ENCODE data around the gene C16orf74. TPM values are rescaled to one million over a fixed set of nuclear protein-coding genes. Genes with fewer than 3 reads are reported as not detected.

Gene C16orf74
- total and polyA plus RNA-seq, 2 of the 13 experiments (the other 11 are each of a cell fraction or from before 2014, with no cell fraction given): 0.13 to 0.29 TPM

DNA sequence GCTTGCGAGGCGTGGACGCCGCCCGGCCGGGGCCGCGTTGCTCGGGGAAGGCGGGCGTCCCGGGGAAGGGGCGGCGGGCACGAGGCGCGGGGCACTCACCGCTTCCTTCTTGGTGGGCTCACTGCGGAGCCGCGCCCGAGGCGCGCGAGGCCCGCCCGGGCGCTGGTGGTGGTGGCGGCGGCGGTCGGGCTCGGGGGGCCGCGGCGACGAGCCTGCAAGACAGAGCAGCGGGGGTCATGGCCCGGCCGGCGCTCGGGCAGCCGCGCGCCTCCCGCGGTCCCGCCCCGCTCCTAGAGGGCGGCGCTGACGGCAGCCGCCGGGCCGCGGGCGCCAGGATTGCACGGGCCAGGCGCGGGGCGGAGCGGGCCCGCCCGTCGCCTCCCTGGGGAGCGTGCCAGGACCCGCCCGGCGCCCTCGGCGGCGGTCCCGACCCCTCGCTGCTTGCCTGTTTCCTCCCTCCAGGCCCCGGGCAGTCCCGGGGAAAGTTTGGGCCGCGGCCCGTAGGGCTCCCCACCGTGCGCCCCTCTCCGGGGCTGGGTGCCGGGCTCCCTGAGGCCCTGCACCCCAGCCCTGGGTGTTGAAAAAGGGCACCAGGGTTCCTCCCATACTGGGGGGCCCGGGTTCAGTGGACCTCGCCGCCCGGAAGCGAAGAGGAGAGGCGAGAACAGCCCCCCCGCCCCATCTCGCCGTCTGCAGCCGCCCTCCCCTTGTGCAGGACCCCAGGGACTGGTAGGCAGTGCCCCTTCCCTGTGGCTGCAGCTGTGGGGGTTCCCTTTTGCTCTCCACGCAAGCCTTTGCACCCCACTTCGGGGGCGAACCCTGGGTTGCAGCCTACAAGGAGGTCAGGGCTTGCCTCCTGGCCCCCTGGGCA is at the start of gene C16orf74 (continued):
- TF ChIP-seq, protein P1, sequence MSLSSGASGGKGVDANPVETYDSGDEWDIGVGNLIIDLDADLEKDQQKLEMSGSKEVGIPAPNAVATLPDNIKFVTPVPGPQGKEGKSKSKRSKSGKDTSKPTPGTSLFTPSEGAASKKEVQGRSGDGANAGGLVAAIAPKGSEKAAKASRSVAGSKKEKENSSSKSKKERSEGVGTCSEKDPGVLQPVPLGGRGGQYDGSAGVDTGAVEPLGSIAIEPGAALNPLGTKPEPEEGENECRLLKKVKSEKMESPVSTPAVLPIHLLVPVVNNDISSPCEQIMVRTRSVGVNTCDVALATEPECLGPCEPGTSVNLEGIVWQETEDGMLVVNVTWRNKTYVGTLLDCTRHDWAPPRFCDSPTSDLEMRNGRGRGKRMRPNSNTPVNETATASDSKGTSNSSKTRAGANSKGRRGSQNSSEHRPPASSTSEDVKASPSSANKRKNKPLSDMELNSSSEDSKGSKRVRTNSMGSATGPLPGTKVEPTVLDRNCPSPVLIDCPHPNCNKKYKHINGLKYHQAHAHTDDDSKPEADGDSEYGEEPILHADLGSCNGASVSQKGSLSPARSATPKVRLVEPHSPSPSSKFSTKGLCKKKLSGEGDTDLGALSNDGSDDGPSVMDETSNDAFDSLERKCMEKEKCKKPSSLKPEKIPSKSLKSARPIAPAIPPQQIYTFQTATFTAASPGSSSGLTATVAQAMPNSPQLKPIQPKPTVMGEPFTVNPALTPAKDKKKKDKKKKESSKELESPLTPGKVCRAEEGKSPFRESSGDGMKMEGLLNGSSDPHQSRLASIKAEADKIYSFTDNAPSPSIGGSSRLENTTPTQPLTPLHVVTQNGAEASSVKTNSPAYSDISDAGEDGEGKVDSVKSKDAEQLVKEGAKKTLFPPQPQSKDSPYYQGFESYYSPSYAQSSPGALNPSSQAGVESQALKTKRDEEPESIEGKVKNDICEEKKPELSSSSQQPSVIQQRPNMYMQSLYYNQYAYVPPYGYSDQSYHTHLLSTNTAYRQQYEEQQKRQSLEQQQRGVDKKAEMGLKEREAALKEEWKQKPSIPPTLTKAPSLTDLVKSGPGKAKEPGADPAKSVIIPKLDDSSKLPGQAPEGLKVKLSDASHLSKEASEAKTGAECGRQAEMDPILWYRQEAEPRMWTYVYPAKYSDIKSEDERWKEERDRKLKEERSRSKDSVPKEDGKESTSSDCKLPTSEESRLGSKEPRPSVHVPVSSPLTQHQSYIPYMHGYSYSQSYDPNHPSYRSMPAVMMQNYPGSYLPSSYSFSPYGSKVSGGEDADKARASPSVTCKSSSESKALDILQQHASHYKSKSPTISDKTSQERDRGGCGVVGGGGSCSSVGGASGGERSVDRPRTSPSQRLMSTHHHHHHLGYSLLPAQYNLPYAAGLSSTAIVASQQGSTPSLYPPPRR (CRISPR knock-in tag; IDR thresholded peaks at IDR 0.05; ENCODE audit: borderline replicate concordance): no peak
- TF ChIP-seq ARNT2 (CRISPR knock-in tag; IDR thresholded peaks at IDR 0.05; ENCODE audit: low read depth) (0 out of 2 replicates have a peak, but pooled peaks have one; percentile 33), MXD1 (CRISPR knock-in tag; IDR thresholded peaks at IDR 0.05) (peak; percentile 29; the same call in 1 of the 2 replicates)

DNA sequence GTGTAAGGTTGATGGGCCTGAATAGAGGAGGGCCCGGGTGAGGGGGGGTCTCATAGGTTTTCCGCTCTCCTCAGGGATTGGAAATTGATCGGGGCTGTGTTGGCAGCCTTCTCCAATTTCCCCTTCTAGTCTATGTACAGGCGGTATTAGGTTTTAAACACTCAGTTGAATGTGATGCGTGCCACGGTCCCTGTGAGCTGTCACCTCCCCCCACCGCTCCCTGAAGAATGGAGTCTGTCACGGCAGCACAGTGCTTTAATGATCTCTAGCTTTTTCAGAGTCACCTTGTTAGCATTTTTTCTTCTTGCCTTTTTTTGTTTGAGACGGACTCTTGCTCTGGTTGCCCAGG is 49.4 kb upstream of the C16orf74 start:
- H3K27me3 ChIP-seq (ENCODE audit: control insufficient read depth in 1 of 2, insufficient read depth in 2 of 2, low read length in 2 of 2): no peaks in the 10 kb centered on the region; a peak in 1 of 5 replicates
- no peaks in the 10 kb centered on the region for H3K9me3 ChIP-seq (ENCODE audit: low read length)
- BruUV-seq (replicated peaks): no TSS peak
- peaks cover 28 to 57% of the 10 kb centered on the region in 2 experiments for H3K36me3 ChIP-seq (replicated peaks in 1 of 2; ENCODE audit: control insufficient read depth in 1 of 2, insufficient read depth in 2 of 2, low read length in 2 of 2)
- peak overlapping the region; percentile 97 for H3K9ac ChIP-seq (ENCODE audit: insufficient read depth, low read depth, low read length)
- peaks cover 24% of the 10 kb centered on the region for H4K20me1 ChIP-seq (ENCODE audit: insufficient read depth, low read length)
- ChIA-PET CTCF (ENCODE audit: low intra/inter-chr PET ratio, low total read pairs) (no interaction called here), POLR2A (interaction anchor here (0.8 kb wide), 1 partner anchor 789 kb away, joined by 3 read pairs; the partner anchor contains the start of gene ZDHHC7)
- in situ Hi-C loops (cut with HindIII; ENCODE audit: extremely low pct_ligation_motif_present, low pct_unique_long_range_greater_than_20kb): loop anchor here (25.0 kb wide), 1 partner anchor 712 kb away; the partner anchor contains the start of gene FOXF1
- 11% methylated on average over 8 of the region's 9 CpGs for WGBS (ENCODE audit: low lambda C conversion rate)
- H3K4me2 ChIP-seq (ENCODE audit: low read depth, low read length): peak overlapping the region; percentile 91
- FAIRE-seq (no peak), ATAC-seq (peak; percentile 13), DNase-seq (ENCODE audit: low spot score) (peak; percentile 18)
- H3K4me3 ChIP-seq (replicated peaks in 1 of 3; ENCODE audit: insufficient read depth in 1 of 3, low read depth in 2 of 3, low read length in 3 of 3): peak overlapping the region; percentile 85 to 100 (median 89)
- no peak overlapping the region for H2AFZ ChIP-seq (ENCODE audit: low read length)
- H3K27ac ChIP-seq (ENCODE audit: extremely low read length, insufficient read depth, low read length): peak overlapping the region; percentile 92
- H3K4me1 ChIP-seq (ENCODE audit: insufficient read depth, low read length): peaks cover 45% of the 10 kb centered on the region
- H3K79me2 ChIP-seq (ENCODE audit: insufficient read depth, low read length): peaks cover 73% of the 10 kb centered on the region
- intact Hi-C loops (cut with micrococcal nuclease; ENCODE audit: unreplicated experiment): no loop called here
- 0 out of 2 replicates have a peak, but pooled peaks have one; percentile 14 for TF ChIP-seq ZNF615 (CRISPR knock-in tag; IDR thresholded peaks at IDR 0.05; ENCODE audit: borderline replicate concordance)
- no peak for TF ChIP-seq MLX (CRISPR knock-in tag; IDR thresholded peaks at IDR 0.05)
- TF ChIP-seq ZNF672 (CRISPR knock-in tag; IDR thresholded peaks at IDR 0.05): no peak
- no peak for TF ChIP-seq ELF1 (CRISPR knock-in tag; IDR thresholded peaks at IDR 0.05)
- no peak for TF ChIP-seq BORCS8-MEF2B (CRISPR knock-in tag; IDR thresholded peaks at IDR 0.05)
- no peak for TF ChIP-seq RNF2 (conservative IDR thresholded peaks at IDR 0.05; ENCODE audit: low read depth)
- no peak for TF ChIP-seq ZMYM4 (CRISPR knock-in tag; IDR thresholded peaks at IDR 0.05)
- TF ChIP-seq TCF7 (IDR thresholded peaks at IDR 0.05; ENCODE audit: low read depth): no peak
- TF ChIP-seq ZNF432 (CRISPR knock-in tag; IDR thresholded peaks at IDR 0.05; ENCODE audit: borderline replicate concordance): no peak
- no peak for TF ChIP-seq PHF21A (CRISPR knock-in tag; IDR thresholded peaks at IDR 0.05)
- TF ChIP-seq SALL1 (CRISPR knock-in tag; IDR thresholded peaks at IDR 0.05): no peak
- 0 out of 2 replicates have a peak, but pooled peaks have one; percentile 2 for TF ChIP-seq SIX1 (CRISPR knock-in tag; IDR thresholded peaks at IDR 0.05; ENCODE audit: borderline replicate concordance)
- no peak for TF ChIP-seq ZNF547 (CRISPR knock-in tag; IDR thresholded peaks at IDR 0.05)
